Uterus (tissue), 4 donors: ENCODE data around the gene FOSB. TPM values are rescaled to one million over a fixed set of nuclear protein-coding genes. Genes with fewer than 3 reads are reported as not detected.
A peak's percentile ranks its signal among the peaks of the same experiment; 100 is the strongest.

Experiments
- DNase-seq, 2 donors: peaks; one replicate each; pipeline ENCODE4 v3.0.0-alpha.2; 2019 to 2020
- H3K27ac ChIP-seq, 2 donors: fragments of 200-600 bp; sonication (generic); 1 replicate in 1 of 2; 2 replicates in 1 of 2; pipeline ENCODE4 v1.5.1; 2016 to 2018
- H3K27me3 ChIP-seq, 2 donors: fragments of 200-600 bp; sonication (generic); one replicate each; pipeline ENCODE4 v1.5.1; 2018 to 2019; ENCODE audit warnings: control low read depth in 1 of 2
- H3K36me3 ChIP-seq, 2 donors: fragments of 200-600 bp; sonication (generic); one replicate each; pipeline ENCODE4 v1.5.1; 2019; ENCODE audit warnings: control low read depth in 1 of 2
- H3K4me1 ChIP-seq, 2 donors: fragments of 200-600 bp; sonication (generic); one replicate each; pipeline ENCODE4 v1.5.1; 2018 to 2019; ENCODE audit warnings: control low read depth in 1 of 2
- H3K4me3 ChIP-seq, 2 donors: fragments of 200-600 bp; sonication (generic); 1 replicate in 1 of 2; 2 replicates in 1 of 2; pipeline ENCODE4 v1.5.1; 2018 to 2019; ENCODE audit warnings: mild to moderate bottlenecking in 1 of 2
- H3K9me3 ChIP-seq, 2 donors: fragments of 200-600 bp; sonication (generic); one replicate each; pipeline ENCODE4 v1.5.1; 2019; ENCODE audit warnings: control low read depth in 1 of 2
- POLR2A ChIP-seq, 2 donors: fragments of 450-650 bp; IDR thresholded peaks; one replicate each; pipeline ENCODE4 v1.6.1; 2016; ENCODE audit warnings: antibody characterized with exemption in 2 of 2, mild to moderate bottlenecking in 1 of 2, moderate library complexity in 1 of 2
- intact Hi-C: fragments of 100-400 bp; cut with DNase I; formaldehyde crosslinking; loops from one replicate; pipeline ENCODE4 v1.15.1; 2023; ENCODE audit warnings: low total_unique reads
- total RNA-seq, 4 donors: library from RNA; depleted of rRNA in 3 of 4; stranded (reverse); fragments of >200 nt in 3 of 4; gene quantifications; one replicate each; pipeline versions ENCODE4 v1.1.0 to v1.2.4, GENCODE V29; 2014 to 2023
- TF ChIP-seq, protein P1 (sequence below), 4 experiments: fragments of 200-600 bp in 2 of 4; fragments of 450-650 bp in 2 of 4; sonication (generic) in 2 of 4; IDR thresholded peaks; one replicate each; pipeline ENCODE4 v1.5.1; 2016 to 2019; ENCODE audit warnings: antibody characterized with exemption in 4 of 4, mild to moderate bottlenecking in 2 of 4, moderate library complexity in 1 of 4
- donor health status: DM: yes; HTN: yes; CAD: no.

The FOSB gene
- total RNA-seq, 4 donors from 2014 or later: 8.1 to 52.1 (median 28.6) TPM; not detected in 1

DNA sequence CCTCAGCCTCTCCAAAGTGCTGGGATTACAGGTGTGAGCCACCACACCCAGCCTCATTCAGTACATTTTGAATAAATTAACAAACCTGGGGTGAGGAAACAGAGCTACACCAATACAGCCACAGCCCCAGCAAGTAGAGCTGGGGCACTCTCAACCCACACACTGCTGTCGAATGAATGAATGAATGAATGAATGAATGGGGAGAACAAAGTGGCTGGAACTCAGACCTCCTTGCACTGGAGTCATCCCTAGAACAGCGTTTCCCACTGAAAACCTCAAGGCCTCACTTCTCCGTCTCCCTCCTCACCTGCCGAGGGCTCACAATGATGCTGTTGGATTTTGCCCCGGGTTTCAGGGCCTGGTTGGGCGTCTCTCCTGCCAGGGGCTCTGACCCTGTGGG is 46.9 kb upstream of the FOSB start:
- H3K4me1 ChIP-seq: no peaks in the 10 kb centered on the region
- H3K27ac ChIP-seq: no peak overlapping the region
- intact Hi-C loops: no loop called here
- no peaks in the 10 kb centered on the region for H3K36me3 ChIP-seq
- no peak overlapping the region for H3K4me3 ChIP-seq
- no peaks in the 10 kb centered on the region for H3K27me3 ChIP-seq
- no peak for TF ChIP-seq POLR2A (IDR thresholded peaks at IDR 0.05)
- TF ChIP-seq, protein P1, sequence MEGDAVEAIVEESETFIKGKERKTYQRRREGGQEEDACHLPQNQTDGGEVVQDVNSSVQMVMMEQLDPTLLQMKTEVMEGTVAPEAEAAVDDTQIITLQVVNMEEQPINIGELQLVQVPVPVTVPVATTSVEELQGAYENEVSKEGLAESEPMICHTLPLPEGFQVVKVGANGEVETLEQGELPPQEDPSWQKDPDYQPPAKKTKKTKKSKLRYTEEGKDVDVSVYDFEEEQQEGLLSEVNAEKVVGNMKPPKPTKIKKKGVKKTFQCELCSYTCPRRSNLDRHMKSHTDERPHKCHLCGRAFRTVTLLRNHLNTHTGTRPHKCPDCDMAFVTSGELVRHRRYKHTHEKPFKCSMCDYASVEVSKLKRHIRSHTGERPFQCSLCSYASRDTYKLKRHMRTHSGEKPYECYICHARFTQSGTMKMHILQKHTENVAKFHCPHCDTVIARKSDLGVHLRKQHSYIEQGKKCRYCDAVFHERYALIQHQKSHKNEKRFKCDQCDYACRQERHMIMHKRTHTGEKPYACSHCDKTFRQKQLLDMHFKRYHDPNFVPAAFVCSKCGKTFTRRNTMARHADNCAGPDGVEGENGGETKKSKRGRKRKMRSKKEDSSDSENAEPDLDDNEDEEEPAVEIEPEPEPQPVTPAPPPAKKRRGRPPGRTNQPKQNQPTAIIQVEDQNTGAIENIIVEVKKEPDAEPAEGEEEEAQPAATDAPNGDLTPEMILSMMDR (IDR thresholded peaks at IDR 0.05): no peak
- no peaks in the 10 kb centered on the region for H3K9me3 ChIP-seq
- no peak for DNase-seq

DNA sequence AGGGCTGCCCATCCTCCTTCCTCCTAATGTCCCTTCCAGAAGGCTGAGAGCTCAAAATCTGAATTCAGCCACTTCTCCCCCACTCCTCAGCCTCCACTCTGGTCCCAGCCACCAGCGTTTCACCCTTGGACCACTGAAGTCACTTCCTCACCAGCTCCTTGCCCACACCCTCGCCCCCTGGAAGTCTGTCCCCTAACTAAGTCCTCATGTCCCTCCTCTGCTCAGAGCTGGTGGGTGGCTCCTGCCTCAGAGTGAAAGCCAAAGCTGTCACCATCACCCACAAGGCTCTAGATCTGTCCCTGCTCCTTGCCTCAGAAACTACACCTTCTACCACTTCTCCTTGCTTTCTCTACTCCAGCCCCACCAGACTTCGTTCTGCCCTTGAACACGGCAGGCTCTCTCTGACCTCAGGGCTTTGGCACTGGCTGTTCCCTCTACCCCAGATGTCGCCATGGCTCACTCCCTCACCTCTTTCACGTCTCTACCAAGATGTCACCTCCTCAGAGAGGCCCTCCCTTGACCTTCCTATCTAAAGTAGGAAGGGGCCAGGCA is 45.8 kb upstream of the FOSB start:
- no peaks in the 10 kb centered on the region for H3K36me3 ChIP-seq
- intact Hi-C loops: no loop called here
- TF ChIP-seq POLR2A (IDR thresholded peaks at IDR 0.05): no peak
- TF ChIP-seq, protein P1 (IDR thresholded peaks at IDR 0.05): no peak
- H3K4me1 ChIP-seq: no peaks in the 10 kb centered on the region
- H3K4me3 ChIP-seq: no peak overlapping the region
- no peak for DNase-seq
- no peaks in the 10 kb centered on the region for H3K9me3 ChIP-seq
- H3K27ac ChIP-seq: no peak overlapping the region
- H3K27me3 ChIP-seq: no peaks in the 10 kb centered on the region

DNA sequence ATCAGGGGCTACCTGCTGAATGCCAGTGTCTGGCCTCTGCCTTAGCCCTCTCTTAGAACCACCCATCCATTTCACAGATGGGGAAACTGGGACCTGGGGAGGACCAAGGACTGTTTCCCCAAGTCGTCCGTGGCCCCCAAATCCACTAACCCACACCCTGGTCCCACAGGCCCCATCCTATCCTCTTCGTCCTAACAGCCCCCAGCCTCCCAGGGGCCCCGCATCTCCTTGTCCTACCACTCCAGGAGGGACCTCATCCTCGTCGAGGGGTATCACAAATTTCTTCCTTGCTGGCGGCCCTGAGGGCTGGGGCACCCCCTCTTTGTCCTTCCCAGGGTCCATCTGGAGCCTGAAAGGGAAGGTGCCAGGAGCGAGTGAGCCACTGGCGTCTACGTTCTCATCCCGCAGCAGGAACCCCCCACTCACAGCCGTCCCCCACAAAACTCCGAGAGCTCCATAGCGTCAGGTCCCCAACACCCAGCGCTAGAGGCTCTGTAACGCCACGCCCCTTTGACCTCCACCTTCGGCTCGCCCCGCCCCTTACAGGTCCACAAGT is 44.7 kb upstream of the FOSB start:
- intact Hi-C loops: no loop called here
- peak overlapping the region; percentile 50 to 57 for H3K4me3 ChIP-seq
- no peaks in the 10 kb centered on the region for H3K9me3 ChIP-seq
- DNase-seq: peak in 1 of 2 donors; percentile 96
- no peaks in the 10 kb centered on the region for H3K36me3 ChIP-seq
- TF ChIP-seq, protein P1 (IDR thresholded peaks at IDR 0.05): no peak
- TF ChIP-seq POLR2A (IDR thresholded peaks at IDR 0.05): no peak
- no peaks in the 10 kb centered on the region for H3K4me1 ChIP-seq
- no peaks in the 10 kb centered on the region for H3K27me3 ChIP-seq
- peak overlapping the region; percentile 87 to 89 for H3K27ac ChIP-seq

DNA sequence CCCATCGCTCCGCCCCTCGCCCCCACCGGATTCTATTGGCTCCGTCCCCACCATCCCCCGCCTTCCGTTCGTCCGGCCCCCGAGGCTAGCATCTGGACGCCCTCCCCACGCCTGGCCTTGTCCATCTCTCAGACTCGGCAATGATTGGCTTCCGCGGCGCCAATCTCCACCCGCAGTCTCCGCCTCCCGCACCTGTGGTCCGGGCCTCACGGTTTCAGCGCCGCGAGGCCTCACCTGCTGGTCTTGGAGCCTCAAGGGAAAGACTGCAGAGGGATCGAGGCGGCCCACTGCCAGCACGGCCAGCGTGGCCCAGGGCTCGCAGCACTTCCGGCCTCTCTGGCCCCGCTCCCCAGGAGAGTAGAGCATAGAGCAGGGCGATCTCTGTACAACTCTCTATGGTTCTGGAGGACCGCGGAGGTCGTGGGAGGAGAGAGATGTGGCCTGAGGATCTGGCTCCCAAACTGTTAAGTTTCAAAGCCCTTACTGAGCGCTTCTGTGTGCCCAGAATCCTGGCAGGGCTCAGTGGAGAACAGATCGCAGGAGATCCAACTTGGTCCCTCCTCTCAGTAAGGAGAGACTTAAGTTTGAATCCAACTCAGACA is 44.1 kb upstream of the FOSB start, which contains the start of gene ERCC1:
ERCC1 (minus strand) TSS at position 329 of the 602 bp plus-strand sequence. CDS start 543 bp downstream, outside the sequence.
- Histone ChIP-seq H3K36me3 (no peaks in the 10 kb centered on the region), H3K4me1 (no peaks in the 10 kb centered on the region), H3K9me3 (no peaks in the 10 kb centered on the region), H3K27me3 (no peaks in the 10 kb centered on the region), H3K27ac (peak within 1 kb of the TSS; percentile 87 to 89), H3K4me3 (peak within 1 kb of the TSS; percentile 50 to 57)
- intact Hi-C loops: no loop called here
- TF ChIP-seq, protein P1 (IDR thresholded peaks at IDR 0.05): peak in 1 of 4 experiments; percentile 12
- peak in 1 of 2 donors; percentile 53 for TF ChIP-seq POLR2A (IDR thresholded peaks at IDR 0.05)
- peak in 1 of 2 donors; percentile 93 for DNase-seq
